ENCODE data around the gene EPOP.

GRCh38 chr17:38712593-38712992 is 37.8 kb upstream of the EPOP start:
- TF ChIP-seq CTCF (IDR thresholded peaks at IDR 0.05) (no peak), POLR2AphosphoS5 (IDR thresholded peaks at IDR 0.05) (no peak)
